GM11168 (cell line): ENCODE results near the gene SPOCD1.

Experiments used
- in situ Hi-C: fragments of 300-500 bp; cut with MboI; formaldehyde crosslinking; loops from one replicate; pipeline ENCODE4 v1.12.0; 2022; ENCODE audit warnings: low sequenced_read_pairs; ENCODE audit not compliant: unreplicated experiment

The SPOCD1 gene

GRCh38 chr1:31790140-31790539 is 25.7 kb downstream of the SPOCD1 start:
- in situ Hi-C loops = loop anchor here (10.0 kb wide), 1 partner anchor 125 kb away; no protein-coding TSS in a partner anchor

GRCh38 chr1:31789259-31790065 is 26.4 kb downstream of the SPOCD1 start:
- in situ Hi-C loops = loop anchor here (10.0 kb wide), 1 partner anchor 125 kb away; no protein-coding TSS in a partner anchor

- in situ Hi-C loops = no loop called here
Observed at GRCh38 chr1:31788825-31789256, 27.0 kb downstream of the SPOCD1 start.

- in situ Hi-C loops = no loop called here
Observed at GRCh38 chr1:31788138-31788824, 27.5 kb downstream of the SPOCD1 start.

- in situ Hi-C loops = no loop called here
Observed at GRCh38 chr1:31787786-31788137, 28.1 kb downstream of the SPOCD1 start.

- in situ Hi-C loops = no loop called here
Observed at GRCh38 chr1:31787261-31787660, 28.6 kb downstream of the SPOCD1 start.

GRCh38 chr1:31786366-31787060 is 29.3 kb downstream of the SPOCD1 start:
- in situ Hi-C loops = no loop called here

GRCh38 chr1:31785947-31786290 is 29.9 kb downstream of the SPOCD1 start:
- in situ Hi-C loops = no loop called here

- in situ Hi-C loops = no loop called here
Observed at GRCh38 chr1:31785020-31785946, 30.5 kb downstream of the SPOCD1 start.

- in situ Hi-C loops = no loop called here
Observed at GRCh38 chr1:31784356-31785019, 31.3 kb downstream of the SPOCD1 start.

GRCh38 chr1:31783846-31784245 is 32.0 kb downstream of the SPOCD1 start:
- in situ Hi-C loops = no loop called here

- in situ Hi-C loops = no loop called here
Observed at GRCh38 chr1:31782421-31783410, 33.1 kb downstream of the SPOCD1 start.

- in situ Hi-C loops = no loop called here
Observed at GRCh38 chr1:31781756-31782371, 34.0 kb downstream of the SPOCD1 start.

GRCh38 chr1:31781138-31781755 is 34.6 kb downstream of the SPOCD1 start:
- in situ Hi-C loops = no loop called here

- in situ Hi-C loops = no loop called here
Observed at GRCh38 chr1:31780632-31781031, 35.2 kb downstream of the SPOCD1 start.

- in situ Hi-C loops = no loop called here
Observed at GRCh38 chr1:31779687-31780086, 36.1 kb downstream of the SPOCD1 start.

GRCh38 chr1:31778763-31779488 is 36.9 kb downstream of the SPOCD1 start:
- in situ Hi-C loops = no loop called here
